Endothelial cell (in vitro differentiated cells): Measurements from ENCODE around the gene SYT15B. TPM values are rescaled to one million over a fixed set of nuclear protein-coding genes. Genes with fewer than 3 reads are reported as not detected.
"Not testable (repeated sequence)": the region's sequence is repeated elsewhere in the genome, so short reads cannot be mapped to it uniquely, and the experiment has no call there.

Source experiments
- DNase-seq: peaks from one replicate; pipeline ENCODE4 v3.0.0; 2021; ENCODE audit warnings: low spot score
- H3K27ac Mint-ChIP-seq: one replicate; pipeline ENCODE4 v1.8.0; 2021; ENCODE audit warnings: mixed read lengths, inconsistent platforms; ENCODE audit not compliant: unreplicated experiment
- H3K27me3 Mint-ChIP-seq: one replicate; pipeline ENCODE4 v1.8.0; 2021; ENCODE audit warnings: mild to moderate bottlenecking, moderate library complexity, mixed read lengths, inconsistent platforms; ENCODE audit not compliant: unreplicated experiment
- H3K36me3 Mint-ChIP-seq: one replicate; pipeline ENCODE4 v1.8.0; 2021; ENCODE audit warnings: mild to moderate bottlenecking, low read depth, mixed read lengths, inconsistent platforms; ENCODE audit not compliant: unreplicated experiment
- H3K4me1 Mint-ChIP-seq: one replicate; pipeline ENCODE4 v1.8.0; 2021; ENCODE audit warnings: mild to moderate bottlenecking, mixed read lengths, inconsistent platforms; ENCODE audit not compliant: unreplicated experiment
- H3K4me3 Mint-ChIP-seq: one replicate; pipeline ENCODE4 v1.8.0; 2021; ENCODE audit warnings: mild to moderate bottlenecking, mixed read lengths, inconsistent platforms; ENCODE audit not compliant: unreplicated experiment
- H3K9me3 Mint-ChIP-seq: one replicate; pipeline ENCODE4 v1.8.0; 2021; ENCODE audit warnings: mixed read lengths, inconsistent platforms; ENCODE audit not compliant: unreplicated experiment
- long read RNA-seq: library from polyadenylated mRNA; unstranded; transcript quantifications from one replicate; pipeline ENCODE4 v2.0.0, GENCODE V29; 2020; ENCODE audit not compliant: unreplicated experiment
- total RNA-seq: library from RNA; stranded (reverse); fragmentation: NEBNext Ultra II Directional; extraction: Animal tissue kit (Norgen Biotek cat#: 25700); gene quantifications from one replicate; pipeline ENCODE4 v1.2.1, GENCODE V29; 2021; ENCODE audit not compliant: unreplicated experiment

Gene SYT15B
- not detected for total RNA-seq
- long read RNA-seq = 0 reads

DNA sequence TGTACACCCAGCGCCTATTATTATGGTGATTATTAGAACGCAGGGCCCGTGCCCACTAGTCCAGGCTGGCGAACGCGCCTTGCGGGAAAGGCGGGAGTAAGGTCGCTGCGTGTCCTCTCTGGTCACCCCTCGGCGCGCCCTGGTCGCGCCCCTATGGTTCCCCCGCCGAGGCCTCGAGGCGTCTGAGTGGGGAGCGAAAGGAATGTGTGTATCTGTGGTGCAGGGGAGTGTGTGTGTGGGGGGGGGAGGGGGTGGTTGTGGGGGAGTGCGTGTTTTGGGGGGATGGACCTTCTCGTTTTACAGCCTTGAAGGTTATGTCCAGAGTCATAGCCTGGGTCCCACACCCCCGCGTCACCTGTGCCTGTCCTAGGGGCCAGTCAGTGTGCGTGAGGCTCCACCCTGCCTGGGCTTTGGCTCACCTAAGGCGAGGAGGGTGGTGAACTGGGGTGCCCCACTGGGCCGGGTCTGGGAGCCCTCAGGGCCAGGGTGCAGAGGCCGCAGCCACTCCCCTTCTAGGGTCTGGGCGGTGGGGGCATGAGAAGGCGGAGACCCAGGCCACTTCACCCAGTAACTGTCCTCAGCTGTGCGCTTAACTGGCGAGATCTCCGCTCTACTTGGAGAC, at the start of gene SYT15B:
TSS of gene SYT15B (minus strand) at position 39 of the 622 bp plus-strand sequence. CDS start 952 bp downstream, outside the sequence.
- not testable (repeated sequence) for H3K4me1 Mint-ChIP-seq, H3K9me3 Mint-ChIP-seq, H3K27ac Mint-ChIP-seq, H3K36me3 Mint-ChIP-seq, H3K4me3 Mint-ChIP-seq, H3K27me3 Mint-ChIP-seq, DNase-seq

DNA sequence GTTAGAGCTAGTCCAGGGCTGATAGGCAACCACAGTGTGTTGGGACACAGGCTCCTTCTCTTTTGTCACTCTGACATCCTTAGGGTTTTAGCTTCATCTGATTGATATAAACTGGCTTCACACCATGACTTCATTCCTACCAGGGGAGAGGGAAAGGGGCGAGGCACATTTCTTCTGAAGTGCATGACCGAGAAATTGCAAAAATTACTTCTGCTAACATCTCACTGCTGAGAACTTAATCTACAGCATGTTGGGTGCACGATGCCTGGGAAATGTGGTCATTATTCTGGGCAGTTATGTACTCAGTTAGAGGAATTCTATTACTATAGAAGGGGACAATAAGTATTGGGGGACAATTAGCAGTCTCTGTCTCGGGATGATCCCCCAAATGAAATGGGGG, 16.2 kb upstream of the SYT15B start:
- H3K4me3 Mint-ChIP-seq, H3K27me3 Mint-ChIP-seq, H3K36me3 Mint-ChIP-seq, H3K4me1 Mint-ChIP-seq, H3K27ac Mint-ChIP-seq, DNase-seq, H3K9me3 Mint-ChIP-seq: not testable (repeated sequence)

DNA sequence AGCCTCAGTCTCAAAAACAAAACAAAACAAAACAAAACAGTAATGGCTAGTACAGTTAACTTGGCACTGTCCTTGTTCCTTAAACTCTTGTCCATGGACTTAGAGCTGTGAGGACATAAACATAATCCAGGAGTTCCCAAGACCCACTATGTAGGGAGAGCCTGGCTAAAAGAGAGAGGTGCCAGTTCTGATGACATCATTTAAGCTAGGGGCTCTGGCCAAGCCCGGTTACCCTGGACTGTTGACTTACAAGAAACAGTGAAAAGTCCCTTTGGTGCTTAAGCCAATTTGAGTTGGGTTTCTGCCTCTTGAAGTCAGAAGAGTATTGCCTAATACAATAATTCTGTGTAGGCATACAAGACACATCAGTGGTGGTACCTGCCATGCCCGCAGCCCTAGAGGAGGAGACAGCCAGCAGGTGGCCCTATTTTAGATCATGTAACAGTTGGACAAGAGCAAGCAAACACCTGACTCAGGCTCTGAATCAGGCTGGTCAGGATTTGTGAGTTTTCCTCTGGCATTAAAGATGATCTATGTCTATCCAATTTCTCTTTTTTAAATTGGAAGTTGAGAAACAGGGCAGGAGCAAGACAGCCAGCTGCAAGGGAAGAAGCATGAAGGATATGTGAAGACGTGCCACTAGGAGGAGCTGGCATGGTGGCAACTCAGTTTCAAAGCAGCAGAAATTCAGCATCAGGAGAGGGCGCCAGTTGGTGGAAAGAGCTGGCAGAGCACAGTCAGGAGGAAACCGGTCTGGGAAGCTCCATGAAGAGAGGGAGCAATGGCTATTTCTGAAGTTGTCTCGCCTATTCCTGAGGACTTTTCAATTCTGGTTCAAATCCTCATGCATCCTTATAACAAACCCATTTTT, 12.2 kb upstream of the SYT15B start:
- DNase-seq = peak; percentile 55
- H3K36me3 Mint-ChIP-seq, H3K4me3 Mint-ChIP-seq, H3K27ac Mint-ChIP-seq, H3K9me3 Mint-ChIP-seq, H3K27me3 Mint-ChIP-seq, H3K4me1 Mint-ChIP-seq: not testable (repeated sequence)

DNA sequence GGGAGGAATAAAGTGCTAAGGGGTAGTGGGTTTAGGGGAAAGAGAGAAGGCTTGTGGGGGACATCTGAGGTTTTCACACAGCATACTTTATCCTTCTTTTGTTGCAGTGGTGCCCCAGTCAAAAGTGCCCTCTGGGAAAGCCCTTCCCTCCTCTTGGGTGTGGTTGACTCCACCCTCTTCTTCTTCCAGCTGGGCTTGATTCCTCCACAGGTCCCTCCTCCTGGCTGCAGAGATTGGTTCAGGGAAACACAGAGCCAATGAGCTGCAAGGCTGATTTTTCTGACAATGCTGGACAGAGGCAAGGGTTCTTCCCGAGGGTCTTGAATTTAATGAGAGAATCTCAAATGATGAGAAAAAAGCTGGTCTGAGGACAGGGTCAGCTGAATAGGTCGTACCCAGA, 7.4 kb upstream of the SYT15B start:
- not testable (repeated sequence) for H3K4me3 Mint-ChIP-seq, H3K9me3 Mint-ChIP-seq, H3K4me1 Mint-ChIP-seq, H3K27ac Mint-ChIP-seq, DNase-seq, H3K27me3 Mint-ChIP-seq, H3K36me3 Mint-ChIP-seq

GRCh38 chr10:47768578-47769115, 5.3 kb upstream of the SYT15B start:
- H3K9me3 Mint-ChIP-seq, H3K27ac Mint-ChIP-seq, H3K4me1 Mint-ChIP-seq, H3K4me3 Mint-ChIP-seq, DNase-seq, H3K27me3 Mint-ChIP-seq, H3K36me3 Mint-ChIP-seq: not testable (repeated sequence)

DNA sequence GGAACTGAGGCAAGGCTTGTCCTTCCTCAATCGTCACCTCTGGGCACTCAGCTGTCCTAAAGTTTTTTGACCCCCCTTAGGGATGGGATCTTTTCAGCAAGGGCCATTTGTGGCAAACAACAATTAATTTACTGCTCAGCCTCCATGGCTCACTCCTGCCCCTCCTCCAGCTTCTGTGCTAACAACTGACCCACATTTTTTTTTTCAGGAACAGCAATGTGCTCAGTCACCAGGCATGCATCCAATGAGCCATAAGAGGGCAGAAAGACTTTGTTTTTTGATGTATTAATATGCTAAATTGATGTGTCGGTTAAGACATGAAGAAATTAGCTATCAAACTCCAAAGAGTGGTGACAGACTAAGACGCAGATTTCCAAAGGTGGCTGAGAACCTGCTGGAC, 4.7 kb upstream of the SYT15B start:
- H3K36me3 Mint-ChIP-seq, H3K9me3 Mint-ChIP-seq: not testable (repeated sequence)

DNA sequence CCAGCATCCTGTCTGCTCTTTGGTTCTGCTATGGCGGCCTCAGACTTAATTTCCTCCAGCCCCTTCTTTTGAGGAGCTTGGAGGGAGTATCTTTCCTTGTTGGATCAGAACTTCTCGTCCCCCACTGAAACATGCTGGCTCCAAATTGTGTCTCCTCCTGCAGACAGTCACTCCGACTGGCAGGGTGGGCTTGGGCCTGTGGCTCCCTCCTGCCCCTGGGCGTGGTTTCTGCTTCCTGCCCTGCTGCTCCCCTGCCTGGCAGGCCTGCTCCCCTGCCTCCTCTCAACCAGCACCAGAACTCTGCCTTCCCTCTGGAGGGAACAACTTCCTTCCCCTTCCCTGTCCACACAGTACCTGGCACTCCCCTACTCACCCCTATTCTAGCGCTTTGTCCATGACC, 3.8 kb upstream of the SYT15B start:
- not testable (repeated sequence) for H3K36me3 Mint-ChIP-seq

More for the DNA sequence above, 4.7 kb upstream of the SYT15B start:
- not testable (repeated sequence) for H3K4me1 Mint-ChIP-seq, DNase-seq, H3K4me3 Mint-ChIP-seq, H3K27me3 Mint-ChIP-seq, H3K27ac Mint-ChIP-seq

DNA sequence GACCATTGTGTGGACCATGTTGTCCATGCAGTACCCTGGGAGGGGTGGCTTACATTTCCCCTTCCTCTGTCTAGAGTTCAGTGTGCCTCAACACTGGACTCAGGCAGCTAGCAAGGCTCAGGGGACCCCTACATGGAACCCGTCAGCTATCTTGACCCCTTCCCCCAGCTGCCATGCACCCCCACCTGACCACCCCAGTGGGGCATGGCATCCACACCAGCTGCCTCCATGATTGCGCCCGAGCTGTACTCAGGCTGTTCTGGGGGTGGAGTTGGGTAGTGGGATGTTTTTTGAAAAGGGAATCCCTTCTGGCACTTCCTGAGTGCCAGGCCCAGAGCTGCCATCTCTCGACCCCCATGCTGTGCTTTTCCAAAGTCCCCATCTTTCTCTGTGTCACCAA, 1.8 kb upstream of the SYT15B start:
- not testable (repeated sequence) for DNase-seq, H3K36me3 Mint-ChIP-seq

More for the DNA sequence above, 3.8 kb upstream of the SYT15B start:
- not testable (repeated sequence) for DNase-seq, H3K4me1 Mint-ChIP-seq, H3K27me3 Mint-ChIP-seq, H3K4me3 Mint-ChIP-seq, H3K9me3 Mint-ChIP-seq, H3K27ac Mint-ChIP-seq

GRCh38 chr10:47762674-47763553, 478 bp downstream of the SYT15B start:
- not testable (repeated sequence) for H3K36me3 Mint-ChIP-seq, DNase-seq, H3K27me3 Mint-ChIP-seq, H3K9me3 Mint-ChIP-seq, H3K4me3 Mint-ChIP-seq, H3K4me1 Mint-ChIP-seq, H3K27ac Mint-ChIP-seq

More for the DNA sequence above, 1.8 kb upstream of the SYT15B start:
- H3K27ac Mint-ChIP-seq, H3K4me1 Mint-ChIP-seq, H3K27me3 Mint-ChIP-seq, H3K4me3 Mint-ChIP-seq, H3K9me3 Mint-ChIP-seq: not testable (repeated sequence)

- H3K9me3 Mint-ChIP-seq, H3K36me3 Mint-ChIP-seq, H3K27ac Mint-ChIP-seq, H3K4me3 Mint-ChIP-seq, DNase-seq, H3K27me3 Mint-ChIP-seq, H3K4me1 Mint-ChIP-seq: not testable (repeated sequence)
Measured at GRCh38 chr10:47758855-47759254, 4.5 kb downstream of the SYT15B start.

- not testable (repeated sequence) for H3K4me1 Mint-ChIP-seq, DNase-seq, H3K4me3 Mint-ChIP-seq, H3K36me3 Mint-ChIP-seq, H3K27me3 Mint-ChIP-seq, H3K9me3 Mint-ChIP-seq, H3K27ac Mint-ChIP-seq
Measured at GRCh38 chr10:47756169-47756568, 7.2 kb downstream of the SYT15B start.
